Measurements from ENCODE around the gene PHF13.
"Not testable (repeated sequence)": the region's sequence is repeated elsewhere in the genome, so short reads cannot be mapped to it uniquely, and the experiment has no call there.

PHF13 gene

GRCh38 chr1:6587261-6588005 is 26.1 kb upstream of the PHF13 start:
- DNase-seq, result no peak

GRCh38 chr1:6588128-6588892 is 25.2 kb upstream of the PHF13 start:
- DNase-seq, result no peak

- DNase-seq, result no peak
Measured at GRCh38 chr1:6588893-6589520, 24.5 kb upstream of the PHF13 start.

GRCh38 chr1:6590046-6590445 is 23.5 kb upstream of the PHF13 start:
- no peak for DNase-seq

- DNase-seq, result no peak
Measured at GRCh38 chr1:6591222-6591621, 22.3 kb upstream of the PHF13 start.

- no peak for DNase-seq
Measured at GRCh38 chr1:6591644-6592043, 21.9 kb upstream of the PHF13 start.

GRCh38 chr1:6592441-6592840 is 21.1 kb upstream of the PHF13 start:
- DNase-seq, result no peak

- DNase-seq, result no peak
Measured at GRCh38 chr1:6592865-6593593, 20.5 kb upstream of the PHF13 start.

- no peak for DNase-seq
Measured at GRCh38 chr1:6593810-6594209, 19.7 kb upstream of the PHF13 start.

GRCh38 chr1:6594977-6595740 is 18.4 kb upstream of the PHF13 start:
- no peak for DNase-seq

GRCh38 chr1:6596351-6596750 is 17.2 kb upstream of the PHF13 start:
- DNase-seq, result no peak

GRCh38 chr1:6596886-6597776 is 16.4 kb upstream of the PHF13 start:
- DNase-seq, result no peak

GRCh38 chr1:6597777-6598131 is 15.8 kb upstream of the PHF13 start:
- no peak for DNase-seq

GRCh38 chr1:6599141-6599975 is 14.2 kb upstream of the PHF13 start:
- peak in 4 of 5 experiments; percentile 28 to 85 (median 42) for DNase-seq

- not testable (repeated sequence) for DNase-seq
Measured at GRCh38 chr1:6599991-6600390, 13.5 kb upstream of the PHF13 start.

GRCh38 chr1:6600410-6601048 is 13.0 kb upstream of the PHF13 start:
- no peak for DNase-seq

- peak in 4 of 5 experiments; percentile 57 to 89 (median 70) for DNase-seq
Measured at GRCh38 chr1:6601049-6601922, 12.2 kb upstream of the PHF13 start.

GRCh38 chr1:6601923-6602668 is 11.4 kb upstream of the PHF13 start:
- peak in 2 of 5 experiments; percentile 21 to 63 for DNase-seq

All from T-helper 2 cell (primary cell).